Activated T-helper 1 cell treated with anti-CD3 and anti-CD28 coated beads, Interleukin-12 subunit alpha, Interleukin-12 subunit beta, Interleukin-2, Interleukin-4 antibody, amounts not matched to agents 30 ng/mL and 10 ng/mL and 1 ng/mL, durations not matched to agents 14 hours and 24 hours and 36 hours (primary cell): ENCODE data around the gene TPCN1. TPM values are rescaled to one million over a fixed set of nuclear protein-coding genes. Genes with fewer than 3 reads are reported as not detected.
A peak's percentile ranks its signal among the peaks of the same experiment; 100 is the strongest.

Source experiments
- DNase-seq: peaks from one replicate; pipeline ENCODE4 v3.0.0; 2021; ENCODE audit warnings: low spot score
- H3K27ac Mint-ChIP-seq: one replicate; pipeline ENCODE4 v1.8.0; 2021; ENCODE audit warnings: mild to moderate bottlenecking, mixed read lengths
- H3K27me3 Mint-ChIP-seq: one replicate; pipeline ENCODE4 v1.8.0; 2022; ENCODE audit warnings: mild to moderate bottlenecking, moderate library complexity, mixed read lengths; ENCODE audit not compliant: insufficient read depth
- H3K36me3 Mint-ChIP-seq: one replicate; pipeline ENCODE4 v1.8.0; 2021; ENCODE audit warnings: low read depth, mixed read lengths
- H3K4me1 Mint-ChIP-seq: one replicate; pipeline ENCODE4 v1.8.0; 2021; ENCODE audit warnings: low read depth, mixed read lengths
- H3K4me3 Mint-ChIP-seq: one replicate; pipeline ENCODE4 v1.8.0; 2021; ENCODE audit warnings: mild to moderate bottlenecking, moderate library complexity, mixed read lengths
- H3K9me3 Mint-ChIP-seq: one replicate; pipeline ENCODE4 v1.8.0; 2021; ENCODE audit warnings: mixed read lengths
- intact Hi-C: fragments of 100-400 bp; cut with micrococcal nuclease; formaldehyde crosslinking; loops from one replicate; pipeline ENCODE4 v1.15.1; 2024
- total RNA-seq: library from RNA; stranded (reverse); gene quantifications from 2 replicates; pipeline ENCODE4 v1.2.3, GENCODE V29; 2022

TPCN1 gene
- total RNA-seq, 1 donor from 2014 or later, result 31.4 TPM

DNA sequence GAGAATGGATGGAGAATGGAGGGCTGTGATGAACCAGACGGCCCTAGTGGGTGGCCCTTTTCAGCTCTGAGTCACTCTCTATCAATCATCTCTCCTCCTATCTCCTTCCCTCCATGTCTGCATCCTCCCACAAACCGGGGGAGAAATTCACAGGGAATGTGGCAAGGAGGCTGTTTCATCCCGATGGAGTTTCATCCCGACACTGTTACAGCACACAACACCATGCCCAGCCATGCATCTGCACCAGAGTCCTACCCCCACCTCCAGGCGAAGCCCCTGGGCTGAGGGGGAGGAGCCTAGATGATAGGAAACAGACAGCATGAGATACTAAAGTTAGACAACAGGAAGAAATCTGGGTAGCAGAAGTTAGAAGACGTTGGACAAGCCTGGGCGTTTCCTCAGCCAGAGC lies 92.9 kb downstream of the TPCN1 start:
- peak overlapping the region; percentile 1 for H3K27ac Mint-ChIP-seq
- peaks cover 38% of the 10 kb centered on the region for H3K36me3 Mint-ChIP-seq
- intact Hi-C loops, result loop anchor here (5.0 kb wide), 1 partner anchor 117 kb away; no protein-coding TSS in a partner anchor
- H3K27me3 Mint-ChIP-seq, result no peaks in the 10 kb centered on the region
- no peak overlapping the region for H3K4me3 Mint-ChIP-seq
- no peaks in the 10 kb centered on the region for H3K4me1 Mint-ChIP-seq
- H3K9me3 Mint-ChIP-seq, result no peaks in the 10 kb centered on the region
- DNase-seq, result no peak

DNA sequence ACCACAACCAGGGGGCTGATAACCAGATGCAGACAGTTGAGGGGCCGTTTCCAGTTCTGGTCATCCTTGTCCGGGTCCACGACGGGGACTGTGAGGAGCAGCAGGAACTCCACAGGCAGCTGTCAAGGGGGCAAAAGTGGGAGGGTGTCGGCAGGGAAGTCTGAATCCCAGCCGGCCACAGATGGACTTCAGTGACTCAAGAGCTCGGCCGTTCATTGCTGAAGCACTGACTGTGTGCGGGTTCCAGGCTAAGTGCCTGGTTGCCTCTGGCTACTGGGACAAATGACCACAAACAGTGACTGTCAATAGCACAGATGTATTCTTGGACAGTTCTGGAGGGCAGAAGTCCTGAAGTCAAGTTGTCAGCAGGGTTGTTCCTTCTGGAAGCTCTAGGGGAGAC lies 94.1 kb downstream of the TPCN1 start:
- DNase-seq, result no peak
- Mint-ChIP-seq H3K27me3 (no peaks in the 10 kb centered on the region), H3K36me3 (peaks cover 45% of the 10 kb centered on the region), H3K9me3 (no peaks in the 10 kb centered on the region), H3K27ac (no peak overlapping the region), H3K4me1 (no peaks in the 10 kb centered on the region), H3K4me3 (no peak overlapping the region)
- intact Hi-C loops, result no loop called here

DNA sequence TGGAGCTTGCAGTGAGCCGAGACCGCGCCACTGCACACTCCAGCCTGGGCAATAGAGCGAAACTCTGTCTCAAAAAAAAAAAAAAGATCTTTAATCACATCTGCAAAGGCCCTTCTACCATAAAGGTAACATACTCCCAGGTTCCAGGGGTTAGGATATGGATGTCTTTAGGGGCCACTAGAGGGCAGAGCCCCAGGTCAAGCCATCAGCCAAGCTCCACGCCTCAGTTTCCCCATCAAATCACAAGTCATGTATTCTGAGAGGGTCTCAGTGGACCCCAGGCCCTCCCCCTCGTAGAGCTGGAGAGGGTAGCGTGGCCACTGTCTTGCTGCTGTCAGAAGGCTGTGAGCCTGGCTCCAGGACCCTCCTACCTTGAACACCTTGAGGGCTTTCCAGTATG lies 94.9 kb downstream of the TPCN1 start:
- intact Hi-C loops, result no loop called here
- no peak overlapping the region for H3K4me3 Mint-ChIP-seq
- no peak overlapping the region for H3K27ac Mint-ChIP-seq
- H3K9me3 Mint-ChIP-seq, result no peaks in the 10 kb centered on the region
- no peak for DNase-seq
- H3K36me3 Mint-ChIP-seq, result peaks cover 45% of the 10 kb centered on the region
- H3K4me1 Mint-ChIP-seq, result no peaks in the 10 kb centered on the region
- H3K27me3 Mint-ChIP-seq, result no peaks in the 10 kb centered on the region

DNA sequence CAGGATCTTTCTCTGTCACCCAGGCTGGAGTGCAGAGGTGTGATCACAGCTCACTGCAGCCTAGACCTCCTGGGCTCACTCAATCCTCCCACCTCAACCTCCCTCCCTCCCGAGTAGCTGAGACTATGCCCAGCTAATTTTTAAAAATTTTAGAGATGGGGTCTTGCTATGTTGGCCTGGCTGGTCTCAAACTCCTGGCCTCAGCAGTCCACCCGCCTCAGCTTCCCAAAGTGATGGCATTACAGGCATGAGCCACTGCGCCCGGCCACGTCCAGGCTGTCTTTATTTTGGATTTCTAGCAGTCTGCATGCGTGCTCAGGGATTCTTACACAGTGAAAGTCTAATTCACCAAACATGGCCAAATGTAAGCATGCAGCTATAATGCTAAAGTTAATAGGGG lies 95.9 kb downstream of the TPCN1 start:
- Mint-ChIP-seq H3K4me3 (no peak overlapping the region), H3K4me1 (no peaks in the 10 kb centered on the region), H3K9me3 (no peaks in the 10 kb centered on the region), H3K27me3 (no peaks in the 10 kb centered on the region), H3K27ac (no peak overlapping the region), H3K36me3 (peaks cover 44% of the 10 kb centered on the region)
- intact Hi-C loops, result no loop called here
- no peak for DNase-seq

DNA sequence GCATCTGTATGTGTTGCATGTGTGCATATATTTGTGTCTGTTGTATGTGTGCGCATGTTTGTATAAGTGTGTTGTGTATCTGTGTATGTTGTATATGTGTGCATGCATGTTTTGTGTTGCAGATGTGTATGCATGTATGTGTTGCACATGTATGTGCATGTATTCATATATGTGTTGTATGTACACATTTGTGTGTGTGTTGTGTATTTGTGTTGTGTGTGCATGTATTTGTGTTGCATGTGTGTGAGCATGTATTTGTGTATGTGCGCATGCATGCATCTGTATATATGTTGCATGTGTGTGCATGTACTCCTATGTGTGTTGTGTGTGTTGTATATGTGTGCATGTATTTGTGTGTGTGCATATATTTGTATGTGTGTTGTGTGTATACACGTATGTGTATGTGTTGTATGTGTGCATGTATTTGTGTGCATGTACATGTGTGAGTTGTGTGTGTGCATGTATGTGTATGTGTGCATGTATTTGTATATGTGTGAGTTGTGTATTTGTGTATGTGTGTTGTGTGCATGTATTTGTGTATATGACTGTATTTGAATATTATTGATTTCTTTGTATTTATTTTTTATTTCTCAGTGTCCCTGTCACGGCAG lies 96.9 kb downstream of the TPCN1 start:
- Mint-ChIP-seq H3K4me3 (no peak overlapping the region), H3K27me3 (no peaks in the 10 kb centered on the region), H3K36me3 (peaks cover 47% of the 10 kb centered on the region), H3K9me3 (no peaks in the 10 kb centered on the region), H3K4me1 (no peaks in the 10 kb centered on the region), H3K27ac (no peak overlapping the region)
- intact Hi-C loops, result no loop called here
- no peak for DNase-seq

DNA sequence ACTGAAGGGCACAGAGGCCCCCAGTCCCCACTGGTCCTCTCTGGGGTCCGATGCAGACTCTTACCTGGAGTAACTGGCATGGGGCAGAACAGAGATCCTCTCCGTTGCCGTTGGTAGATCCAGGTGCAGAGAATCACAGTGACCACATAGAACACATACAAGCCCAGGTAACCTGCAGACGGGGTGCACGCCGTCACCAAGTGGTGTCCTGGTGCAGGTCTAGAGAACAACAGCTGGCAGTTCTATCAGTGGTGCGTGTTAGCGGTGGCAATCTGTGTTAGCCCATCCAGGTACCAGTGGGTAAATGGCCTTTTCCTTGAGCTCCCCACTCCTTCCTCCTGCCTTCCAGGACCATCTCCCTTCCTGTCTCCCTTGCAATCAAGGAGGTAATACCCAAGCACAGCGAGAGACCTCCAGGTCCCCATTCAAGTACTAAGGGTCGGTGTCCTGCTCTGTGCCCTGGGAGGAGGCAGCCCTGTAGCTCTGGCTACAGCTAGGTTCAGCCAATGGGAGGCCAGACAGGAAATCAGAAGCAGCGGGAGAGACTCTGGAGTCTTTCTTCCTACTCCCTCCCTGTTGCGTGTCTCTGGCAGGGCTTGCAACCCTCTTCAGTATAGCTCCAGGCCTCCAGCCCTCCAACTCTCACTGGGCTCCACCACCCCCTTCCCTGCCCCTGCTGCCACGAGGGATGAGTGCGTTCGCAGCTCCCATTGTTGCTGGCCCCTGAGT lies 97.8 kb downstream of the TPCN1 start:
- no peaks in the 10 kb centered on the region for H3K9me3 Mint-ChIP-seq
- no peaks in the 10 kb centered on the region for H3K27me3 Mint-ChIP-seq
- no peak overlapping the region for H3K27ac Mint-ChIP-seq
- peaks cover 4% of the 10 kb centered on the region for H3K4me1 Mint-ChIP-seq
- no peak for DNase-seq
- no peak overlapping the region for H3K4me3 Mint-ChIP-seq
- peaks cover 44% of the 10 kb centered on the region for H3K36me3 Mint-ChIP-seq
- intact Hi-C loops, result no loop called here

DNA sequence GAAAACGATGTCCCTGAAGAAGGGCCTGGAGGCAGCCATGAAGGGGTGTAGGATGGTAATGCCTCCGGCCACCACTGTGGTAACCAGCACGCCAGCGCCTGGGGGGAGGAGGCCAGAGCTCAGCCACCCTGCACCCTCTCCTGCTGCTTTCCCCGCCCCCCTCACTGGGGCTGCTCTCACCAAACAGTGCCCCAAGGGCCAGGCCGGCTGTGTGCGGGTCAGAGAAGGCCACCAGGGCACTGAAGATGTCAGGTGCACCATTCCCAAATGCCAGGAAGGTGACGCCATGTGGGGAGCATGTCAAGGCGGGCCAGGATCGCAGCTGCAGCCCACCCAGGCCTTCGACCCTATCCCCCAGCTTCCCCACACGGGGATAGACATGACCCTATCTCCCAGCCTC lies 99.1 kb downstream of the TPCN1 start:
- peaks cover 43% of the 10 kb centered on the region for H3K36me3 Mint-ChIP-seq
- no peak for DNase-seq
- no peak overlapping the region for H3K27ac Mint-ChIP-seq
- no peaks in the 10 kb centered on the region for H3K27me3 Mint-ChIP-seq
- H3K4me3 Mint-ChIP-seq, result no peak overlapping the region
- H3K4me1 Mint-ChIP-seq, result peaks cover 4% of the 10 kb centered on the region
- intact Hi-C loops, result no loop called here
- H3K9me3 Mint-ChIP-seq, result no peaks in the 10 kb centered on the region

DNA sequence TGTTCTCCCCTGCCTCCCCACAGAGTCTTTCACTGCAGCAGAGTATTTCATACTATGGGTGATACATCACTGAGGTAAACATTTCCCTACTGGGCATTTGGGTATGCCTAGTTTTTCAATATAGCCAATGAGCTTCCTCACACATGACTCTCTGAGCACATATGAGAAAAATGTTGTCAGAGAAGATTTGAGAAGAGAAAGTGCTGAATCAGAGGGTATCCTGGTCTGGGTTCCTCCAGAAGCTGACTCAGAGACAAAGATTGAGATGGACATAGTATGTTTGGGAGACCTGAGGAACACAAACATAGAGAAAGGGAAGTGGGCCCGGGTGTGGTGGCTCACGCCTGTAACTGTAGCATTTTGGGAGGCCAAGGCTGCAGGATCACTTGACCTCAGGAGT lies 101.1 kb downstream of the TPCN1 start:
- intact Hi-C loops, result no loop called here
- H3K4me3 Mint-ChIP-seq, result no peak overlapping the region
- no peak for DNase-seq
- no peak overlapping the region for H3K27ac Mint-ChIP-seq
- peaks cover 46% of the 10 kb centered on the region for H3K36me3 Mint-ChIP-seq
- H3K4me1 Mint-ChIP-seq, result peaks cover 4% of the 10 kb centered on the region
- H3K27me3 Mint-ChIP-seq, result no peaks in the 10 kb centered on the region
- no peaks in the 10 kb centered on the region for H3K9me3 Mint-ChIP-seq

DNA sequence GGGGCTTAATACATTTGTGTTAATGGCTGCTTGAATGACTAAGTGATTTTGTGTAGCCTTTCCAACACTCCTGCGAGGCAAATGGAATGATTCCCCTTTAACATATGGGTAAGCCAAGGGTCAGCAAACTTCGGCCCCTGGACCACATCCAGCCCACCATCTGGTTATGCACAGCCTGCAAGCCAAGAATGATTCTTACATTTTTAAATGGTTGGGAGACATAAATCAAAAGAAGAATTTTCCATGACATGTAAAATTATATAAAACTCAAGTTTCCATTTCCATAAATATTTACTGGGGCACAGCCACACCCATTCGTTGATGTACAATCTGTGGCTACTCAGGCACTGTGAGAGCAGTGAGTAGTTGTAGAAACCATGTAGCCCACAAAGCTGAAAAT lies 104.7 kb downstream of the TPCN1 start:
- no peaks in the 10 kb centered on the region for H3K27me3 Mint-ChIP-seq

DNA sequence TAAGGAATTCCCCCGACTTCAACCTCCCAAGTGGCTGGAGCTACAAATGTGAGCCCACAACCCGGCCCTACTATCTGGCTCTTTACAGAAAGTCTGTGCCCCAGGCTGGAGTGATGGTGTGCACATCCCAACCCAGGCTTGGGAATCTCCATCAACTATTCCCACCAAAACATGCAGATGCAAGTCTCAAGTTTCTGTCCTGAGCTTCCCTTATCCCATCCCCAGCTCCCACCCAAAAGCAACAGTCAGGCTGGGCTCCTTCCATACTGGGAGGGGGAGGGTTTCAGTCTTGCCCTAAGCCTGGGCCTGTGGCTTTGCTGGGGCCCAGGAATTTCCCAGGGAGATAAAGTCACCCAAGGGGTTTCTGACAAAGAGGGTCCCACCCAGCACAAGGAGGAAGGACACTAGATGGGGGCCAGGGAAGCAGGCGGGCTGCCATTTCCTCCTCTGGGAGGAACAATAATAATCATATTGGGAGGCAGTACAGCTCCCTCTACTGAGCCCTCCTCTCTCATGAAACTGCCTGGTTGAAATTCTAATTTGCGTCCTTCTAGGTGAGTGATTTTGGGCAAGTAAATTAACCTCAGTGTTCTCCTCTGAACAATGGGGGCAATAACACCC lies 105.6 kb downstream of the TPCN1 start:
- intact Hi-C loops, result no loop called here
- DNase-seq, result no peak
- H3K9me3 Mint-ChIP-seq, result no peaks in the 10 kb centered on the region
- no peaks in the 10 kb centered on the region for H3K27me3 Mint-ChIP-seq
- H3K36me3 Mint-ChIP-seq, result peaks cover 29% of the 10 kb centered on the region
- no peak overlapping the region for H3K27ac Mint-ChIP-seq
- H3K4me1 Mint-ChIP-seq, result peaks cover 9% of the 10 kb centered on the region
- no peak overlapping the region for H3K4me3 Mint-ChIP-seq

More for the DNA sequence above, 104.7 kb downstream of the TPCN1 start:
- Mint-ChIP-seq H3K27ac (no peak overlapping the region), H3K4me3 (no peak overlapping the region), H3K36me3 (peaks cover 30% of the 10 kb centered on the region), H3K4me1 (peaks cover 9% of the 10 kb centered on the region), H3K9me3 (no peaks in the 10 kb centered on the region)
- intact Hi-C loops, result no loop called here
- no peak for DNase-seq

DNA sequence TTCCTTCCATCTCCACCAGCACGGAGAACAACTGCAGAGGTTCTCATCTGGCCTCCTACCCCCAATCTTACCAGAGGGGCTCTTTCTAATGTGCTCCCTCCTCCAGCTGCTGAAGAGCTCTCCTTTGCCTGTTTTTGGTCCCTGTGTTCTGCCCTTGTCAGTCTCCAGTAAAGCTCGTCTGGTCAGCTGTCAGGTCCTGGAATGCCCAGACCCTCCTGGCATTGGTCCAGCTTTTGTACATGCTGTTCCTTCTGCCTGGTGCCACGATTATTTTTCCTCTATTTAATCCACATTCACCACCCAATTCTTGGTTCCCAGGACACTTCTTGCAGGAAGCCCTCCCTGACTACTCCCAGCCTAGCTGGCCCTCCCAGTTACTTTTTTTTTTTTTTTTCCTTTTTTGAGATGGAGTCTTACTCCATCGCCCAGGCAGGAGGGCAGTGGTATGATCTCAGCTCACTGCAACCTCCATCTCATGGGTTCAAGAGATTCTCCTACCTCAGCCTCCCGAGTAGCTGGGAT lies 107.2 kb downstream of the TPCN1 start:
- no peak for DNase-seq
- no peak overlapping the region for H3K4me3 Mint-ChIP-seq
- H3K27me3 Mint-ChIP-seq, result no peaks in the 10 kb centered on the region
- H3K9me3 Mint-ChIP-seq, result no peaks in the 10 kb centered on the region
- intact Hi-C loops, result no loop called here
- peaks cover 32% of the 10 kb centered on the region for H3K36me3 Mint-ChIP-seq
- H3K27ac Mint-ChIP-seq, result no peak overlapping the region
- H3K4me1 Mint-ChIP-seq, result peaks cover 9% of the 10 kb centered on the region

DNA sequence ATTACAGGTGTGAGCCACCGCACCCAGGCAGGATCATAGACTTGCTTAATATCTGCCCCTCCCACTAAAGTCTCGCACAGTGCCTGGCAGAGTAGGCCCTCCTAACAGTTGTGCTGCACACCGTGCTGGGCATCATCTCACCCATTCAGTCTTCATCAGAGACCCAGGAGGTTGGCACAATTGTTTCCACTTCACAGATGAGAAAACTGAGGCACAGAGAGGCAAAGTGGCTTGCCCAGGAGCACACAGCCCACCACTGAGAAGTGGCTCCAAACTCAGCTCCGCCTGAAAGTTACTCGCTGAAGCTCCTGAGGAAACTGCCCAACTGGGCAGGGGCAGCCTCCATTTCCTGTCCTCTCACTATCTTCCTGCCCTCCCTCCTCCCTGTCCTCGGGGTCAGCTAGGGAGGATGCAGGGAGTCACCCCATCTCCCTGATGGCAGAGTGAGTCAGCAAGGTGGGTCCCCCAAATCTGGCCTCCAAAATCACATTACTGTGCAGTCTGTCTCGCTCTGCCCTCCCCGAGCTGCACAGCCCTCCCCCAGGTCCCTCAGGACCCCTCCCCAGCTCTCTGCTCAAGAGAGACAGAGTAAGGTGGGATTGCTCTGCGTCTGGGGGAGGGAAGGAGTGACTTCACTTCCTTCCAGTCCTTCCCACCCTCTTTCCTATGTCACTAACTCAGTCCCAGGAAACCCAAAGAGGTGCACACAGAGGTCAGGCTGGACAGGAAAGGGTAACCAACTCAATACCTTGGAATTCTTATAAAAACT lies 107.9 kb downstream of the TPCN1 start:
- no peaks in the 10 kb centered on the region for H3K27me3 Mint-ChIP-seq
- H3K9me3 Mint-ChIP-seq, result no peaks in the 10 kb centered on the region
- H3K4me3 Mint-ChIP-seq, result no peak overlapping the region
- DNase-seq, result no peak
- peaks cover 30% of the 10 kb centered on the region for H3K36me3 Mint-ChIP-seq
- H3K4me1 Mint-ChIP-seq, result peaks cover 11% of the 10 kb centered on the region
- intact Hi-C loops, result no loop called here
- H3K27ac Mint-ChIP-seq, result no peak overlapping the region
